GOT3 (cell line): Measurements from ENCODE around the gene TOB2.

Source experiments
- DNase-seq: peaks from one replicate; lab custom pipeline; 2025; ENCODE audit warnings: mixed read lengths; lab: John Stamatoyannopoulos, UW

Gene TOB2

GRCh38 chr22:41384128-41384527 is 62.5 kb downstream of the TOB2 start:
- no peak for DNase-seq
